Femur (tissue), 1 donor: Measurements from ENCODE around the gene MARCHF10.
"Not testable (repeated sequence)": the region's sequence is repeated elsewhere in the genome, so short reads cannot be mapped to it uniquely, and the experiment has no call there.

ENCODE experiments used
- DNase-seq: peaks from one replicate; pipeline ENCODE4 v3.0.0-alpha.2; 2017

The MARCHF10 gene

DNA sequence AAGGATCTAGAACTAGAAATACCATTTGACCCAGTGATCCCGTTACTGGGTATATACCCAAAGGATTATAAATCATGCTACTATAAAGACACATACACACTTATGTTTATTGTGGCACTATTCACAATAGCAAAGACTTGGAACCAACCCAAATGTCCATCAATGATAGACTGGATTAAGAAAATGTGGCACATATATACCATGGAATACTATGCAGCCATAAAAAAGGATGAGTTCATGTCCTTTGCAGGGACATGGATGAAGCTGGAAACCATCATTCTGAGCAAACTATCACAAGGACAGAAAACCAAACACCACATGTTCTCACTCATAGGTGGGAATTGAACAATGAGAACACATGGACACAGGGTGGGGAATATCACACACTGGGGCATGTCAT is 22.1 kb downstream of the MARCHF10 start:
- not testable (repeated sequence) for DNase-seq

DNA sequence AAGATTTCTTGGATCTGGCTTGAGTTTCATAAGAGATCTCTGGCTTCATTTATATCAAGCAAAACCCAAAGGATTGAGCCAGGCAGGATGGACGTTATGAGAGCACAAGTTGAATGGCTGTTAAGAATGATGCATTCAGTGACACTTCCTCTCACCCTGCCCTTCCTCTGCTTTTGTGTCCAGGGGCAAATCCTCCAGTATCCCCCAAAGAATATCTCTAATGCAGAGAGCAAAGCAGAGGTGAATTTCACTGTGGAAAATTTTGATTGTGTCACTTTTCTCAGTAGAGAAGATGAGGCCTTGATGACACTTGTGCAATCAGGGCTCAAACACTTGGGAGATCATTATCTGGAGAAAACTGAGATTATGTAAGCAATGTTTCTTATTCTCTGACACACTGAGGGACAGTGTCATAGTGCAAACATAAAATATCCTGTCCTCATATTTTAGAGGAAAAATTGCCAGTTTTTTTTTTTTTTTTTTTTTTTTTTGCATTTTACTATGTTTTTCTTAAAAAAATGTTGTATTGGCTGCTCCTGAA is 25.3 kb downstream of the MARCHF10 start:
- DNase-seq: no peak

DNA sequence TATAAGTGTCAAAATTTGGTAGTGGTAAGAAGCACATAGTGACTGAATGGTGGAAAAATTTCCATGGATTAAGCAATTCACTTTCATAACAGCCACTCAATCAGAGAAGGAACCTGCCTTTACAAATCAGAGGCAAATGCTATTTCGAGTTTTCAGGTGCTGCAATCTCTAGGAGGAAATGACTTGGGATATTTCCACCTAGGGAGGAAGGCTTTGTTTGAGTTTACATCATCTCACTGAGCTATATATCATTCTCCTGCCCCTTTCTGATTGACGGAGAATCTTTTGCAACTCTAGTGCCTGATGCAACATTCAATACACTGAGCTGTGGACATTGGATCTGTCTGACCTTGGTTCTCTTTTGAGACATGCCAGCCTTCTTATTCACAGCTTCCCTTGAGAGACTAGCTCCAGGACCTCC is 26.3 kb downstream of the MARCHF10 start:
- no peak for DNase-seq

DNA sequence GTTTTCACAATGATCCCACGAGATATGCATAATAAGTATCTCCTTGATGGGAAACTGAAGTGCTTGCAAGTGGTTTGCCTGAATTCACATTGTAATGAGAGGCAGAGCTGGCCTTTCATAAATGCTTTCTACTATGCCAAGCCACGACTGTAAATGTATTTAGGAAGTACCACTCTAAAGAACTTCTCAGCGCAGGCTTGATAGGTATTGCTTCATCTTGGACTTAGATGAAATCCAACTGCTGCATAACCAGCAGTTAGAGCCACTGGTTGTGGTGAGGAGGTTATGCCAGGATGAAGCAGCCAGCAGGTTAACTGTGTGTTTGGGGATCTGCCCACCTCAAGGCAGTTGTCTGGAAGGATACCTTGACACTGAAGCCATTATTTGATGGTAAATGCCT is 26.8 kb downstream of the MARCHF10 start:
- no peak for DNase-seq

DNA sequence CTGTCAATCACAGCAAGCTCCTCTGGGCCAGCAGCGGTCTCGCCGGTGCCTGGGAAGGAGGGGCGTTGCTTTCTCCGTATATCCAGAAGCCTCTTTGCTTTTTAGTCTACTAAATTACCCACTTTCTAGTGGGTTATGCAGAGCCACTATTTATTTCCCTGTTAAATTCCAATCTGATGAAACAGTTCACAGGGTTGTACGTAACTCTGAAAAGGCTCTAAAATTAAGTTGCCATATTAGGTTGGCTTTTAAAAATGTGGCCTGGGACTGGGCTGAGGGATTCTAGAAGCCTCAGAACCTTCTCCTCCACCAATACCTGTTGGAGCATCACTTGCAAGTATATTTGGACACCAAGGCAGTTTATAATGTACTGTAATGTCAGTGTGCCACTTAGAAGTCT is 27.2 kb downstream of the MARCHF10 start:
- no peak for DNase-seq

DNA sequence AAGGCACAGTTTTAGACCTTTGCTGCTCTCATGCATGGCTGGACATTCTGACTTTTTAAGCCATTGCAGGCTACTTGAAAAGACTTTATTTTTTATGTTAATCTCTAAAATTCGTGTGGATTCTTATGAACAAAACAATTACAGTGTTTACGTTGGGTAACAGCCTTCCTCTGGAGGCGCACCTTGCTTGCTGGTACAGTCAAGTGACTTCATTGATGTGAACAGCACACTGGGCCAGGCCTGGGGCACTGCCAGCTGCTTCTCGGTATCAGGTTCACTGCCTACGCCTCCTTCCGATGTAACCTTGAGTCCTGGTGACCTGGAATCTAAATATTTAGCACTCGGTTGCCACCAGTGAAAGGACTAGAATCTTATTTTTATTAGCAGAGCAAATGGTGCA is 27.8 kb downstream of the MARCHF10 start:
- DNase-seq: no peak

DNA sequence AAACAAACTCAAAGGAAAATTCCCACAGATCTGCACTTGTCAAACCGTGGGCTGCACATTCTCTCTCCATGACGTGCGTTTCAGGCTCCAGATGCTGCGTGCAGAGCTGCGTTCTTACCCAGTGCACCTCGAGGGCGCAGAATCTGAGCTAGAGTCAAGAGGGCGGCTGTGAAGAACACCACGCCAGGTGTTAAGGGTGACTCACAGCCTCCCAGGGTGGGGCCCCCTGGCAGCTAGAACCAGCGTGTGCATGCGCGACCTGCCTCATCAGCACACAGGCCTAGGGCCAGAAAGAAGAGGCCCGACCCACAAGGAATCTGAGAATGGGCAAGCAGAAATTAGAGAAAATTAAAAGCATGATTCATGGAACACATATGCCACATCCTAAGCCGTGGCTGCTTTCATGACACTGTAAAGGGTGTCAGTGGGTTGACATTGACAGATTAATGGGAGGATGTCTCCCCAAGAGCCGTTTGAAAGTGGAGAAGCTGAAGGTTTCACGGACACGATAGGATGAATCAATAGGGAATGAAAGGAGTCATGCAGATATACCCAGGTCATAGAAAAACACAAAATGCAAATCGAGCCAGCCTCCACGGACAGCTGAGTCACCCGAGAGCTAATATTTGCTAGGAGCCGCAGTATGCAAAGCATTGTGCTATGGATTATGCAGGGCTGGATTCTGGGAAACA is 29.0 kb downstream of the MARCHF10 start:
- DNase-seq: peak; percentile 58

DNA sequence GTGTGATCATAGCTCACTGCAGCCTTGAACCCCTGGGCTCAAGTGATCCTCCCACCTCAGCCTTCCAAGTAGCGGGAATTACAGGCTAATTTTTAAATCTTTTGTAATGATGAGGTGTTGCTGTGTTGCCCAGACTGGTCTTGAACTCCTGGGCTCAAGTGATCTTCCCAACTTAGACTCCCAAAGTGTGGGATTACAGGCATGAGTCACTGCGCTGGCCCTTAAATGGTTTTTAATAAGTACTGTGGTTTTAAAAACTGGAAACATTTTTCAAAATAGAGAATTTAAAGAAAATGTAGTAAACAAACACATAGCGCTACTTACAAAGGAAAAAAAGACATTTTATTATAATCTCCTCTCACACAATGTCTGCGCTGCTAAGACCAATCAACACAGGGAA is 32.2 kb downstream of the MARCHF10 start:
- no peak for DNase-seq

DNA sequence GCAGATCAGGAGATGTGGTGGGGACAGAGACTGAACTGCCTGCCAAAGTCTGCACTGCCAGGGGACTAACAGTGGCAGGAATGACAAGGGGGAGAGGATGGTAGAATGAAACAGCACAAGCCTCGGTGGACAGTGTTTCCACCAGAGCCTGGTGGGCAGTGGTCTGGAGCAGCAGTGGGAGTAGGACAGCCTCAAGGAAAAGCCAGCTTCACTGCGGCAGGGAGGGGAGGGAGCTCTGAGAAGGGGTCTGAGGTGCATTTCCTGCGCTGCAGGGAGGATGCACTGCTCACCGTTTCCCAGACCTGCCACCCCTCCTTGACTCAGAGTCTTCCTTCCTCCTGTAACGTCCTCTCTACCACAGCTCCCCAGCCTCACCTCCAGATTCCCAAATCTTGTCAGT is 33.8 kb downstream of the MARCHF10 start:
- DNase-seq: no peak

DNA sequence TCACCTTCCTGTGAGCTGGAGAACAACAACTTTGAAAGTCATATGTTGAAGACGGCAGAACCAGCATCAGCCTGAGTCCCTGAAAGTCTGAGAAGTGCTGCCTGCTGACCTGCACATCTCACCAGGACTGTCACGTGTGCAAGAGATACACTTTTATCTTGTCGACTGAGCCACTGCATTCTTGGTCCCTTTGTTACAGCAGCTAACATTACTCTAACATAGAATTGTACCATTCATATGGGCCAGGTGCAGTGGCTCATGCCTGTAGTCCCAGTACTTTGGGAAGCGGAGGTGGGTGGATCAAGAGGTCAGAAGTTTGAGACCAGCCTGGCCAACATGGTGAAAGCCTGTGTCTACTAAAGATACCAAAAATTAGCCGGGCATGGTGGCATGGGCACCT is 40.1 kb downstream of the MARCHF10 start:
- no peak for DNase-seq

DNA sequence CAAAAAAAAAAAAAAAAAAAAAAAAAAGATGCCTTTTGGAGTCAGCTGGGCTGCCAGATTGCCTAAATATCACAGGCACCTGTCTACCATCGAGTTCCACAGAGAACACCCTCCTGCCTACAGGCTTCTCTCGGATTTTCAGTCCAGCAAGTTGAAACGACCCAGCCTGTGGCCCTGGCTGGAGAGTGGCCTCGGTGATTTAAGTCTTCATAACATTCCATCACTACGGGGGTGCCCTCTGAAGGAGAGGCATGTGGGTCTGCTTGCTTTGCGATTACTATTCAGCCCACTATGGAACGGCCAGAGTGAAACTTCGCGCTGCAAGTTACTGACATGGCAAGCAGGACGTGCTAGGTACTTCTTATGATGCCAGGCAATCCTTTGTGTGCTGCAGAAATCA is 42.8 kb downstream of the MARCHF10 start:
- DNase-seq: no peak

DNA sequence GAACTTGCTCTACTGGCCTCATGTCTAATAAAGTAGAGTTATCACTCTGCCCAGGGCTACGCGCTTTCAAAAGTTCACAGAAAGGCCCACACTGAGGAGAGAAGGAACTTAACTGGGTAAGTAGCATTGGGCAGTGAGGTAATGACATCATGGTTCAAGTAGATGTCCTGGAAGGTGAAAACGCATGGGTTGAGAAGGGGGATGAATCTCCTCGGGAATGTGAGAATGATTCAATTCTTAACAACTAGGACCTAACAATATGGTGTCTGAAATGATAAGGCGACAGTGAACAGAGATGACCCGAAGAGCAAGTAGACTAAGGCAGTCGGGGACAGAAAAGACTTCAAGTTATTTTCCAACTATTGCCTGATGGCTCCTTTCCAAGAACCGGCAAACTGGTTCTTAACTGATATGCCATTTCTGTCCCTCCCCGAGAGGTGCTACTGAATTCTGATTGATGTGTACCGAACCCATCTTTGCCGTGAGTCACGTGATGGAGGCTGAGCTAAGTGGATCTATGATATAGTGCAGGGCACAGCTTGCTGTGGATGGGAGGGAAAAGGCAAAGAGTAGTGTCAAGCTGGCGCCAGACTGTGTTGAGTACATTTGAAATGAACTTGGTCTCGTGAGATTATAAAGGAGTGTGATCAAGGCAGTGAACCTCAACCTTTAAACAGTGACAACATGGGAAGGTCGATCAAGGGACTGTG is 44.1 kb downstream of the MARCHF10 start:
- no peak for DNase-seq

DNA sequence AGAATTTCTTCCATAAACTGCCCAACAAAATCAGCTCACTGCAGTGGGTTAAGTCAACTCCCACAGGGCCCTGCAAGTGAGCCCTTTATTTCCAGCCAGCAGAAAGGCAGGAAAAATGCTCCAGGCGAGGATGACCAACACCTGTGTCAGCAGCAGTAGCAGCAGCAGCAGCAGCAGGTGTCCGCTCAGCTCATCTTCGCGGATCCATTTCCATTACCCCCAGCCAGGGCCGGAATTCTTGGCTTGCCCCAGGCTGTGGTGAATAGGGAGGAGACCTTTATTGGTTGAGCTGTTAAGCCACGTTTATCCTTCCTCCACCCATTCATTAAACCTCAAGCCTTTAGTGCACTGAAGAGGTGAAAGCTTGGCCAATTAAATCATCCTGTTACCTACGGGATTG is 46.2 kb downstream of the MARCHF10 start:
- no peak for DNase-seq

DNA sequence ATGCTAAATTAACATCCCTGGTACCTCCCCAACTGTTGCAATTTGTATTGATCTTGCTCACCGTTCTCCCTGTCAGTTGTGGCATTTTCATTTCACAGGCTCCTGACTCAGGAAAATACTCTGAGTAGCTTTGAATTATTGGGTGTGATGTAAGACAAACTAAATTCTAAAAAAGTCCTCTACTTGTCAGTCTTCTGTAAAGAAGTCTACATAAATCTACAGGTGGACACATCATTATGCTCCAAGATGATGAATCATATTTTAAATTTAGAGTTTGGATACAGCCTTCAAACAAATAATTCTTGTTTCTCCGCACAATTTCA is 47.2 kb downstream of the MARCHF10 start:
- no peak for DNase-seq

DNA sequence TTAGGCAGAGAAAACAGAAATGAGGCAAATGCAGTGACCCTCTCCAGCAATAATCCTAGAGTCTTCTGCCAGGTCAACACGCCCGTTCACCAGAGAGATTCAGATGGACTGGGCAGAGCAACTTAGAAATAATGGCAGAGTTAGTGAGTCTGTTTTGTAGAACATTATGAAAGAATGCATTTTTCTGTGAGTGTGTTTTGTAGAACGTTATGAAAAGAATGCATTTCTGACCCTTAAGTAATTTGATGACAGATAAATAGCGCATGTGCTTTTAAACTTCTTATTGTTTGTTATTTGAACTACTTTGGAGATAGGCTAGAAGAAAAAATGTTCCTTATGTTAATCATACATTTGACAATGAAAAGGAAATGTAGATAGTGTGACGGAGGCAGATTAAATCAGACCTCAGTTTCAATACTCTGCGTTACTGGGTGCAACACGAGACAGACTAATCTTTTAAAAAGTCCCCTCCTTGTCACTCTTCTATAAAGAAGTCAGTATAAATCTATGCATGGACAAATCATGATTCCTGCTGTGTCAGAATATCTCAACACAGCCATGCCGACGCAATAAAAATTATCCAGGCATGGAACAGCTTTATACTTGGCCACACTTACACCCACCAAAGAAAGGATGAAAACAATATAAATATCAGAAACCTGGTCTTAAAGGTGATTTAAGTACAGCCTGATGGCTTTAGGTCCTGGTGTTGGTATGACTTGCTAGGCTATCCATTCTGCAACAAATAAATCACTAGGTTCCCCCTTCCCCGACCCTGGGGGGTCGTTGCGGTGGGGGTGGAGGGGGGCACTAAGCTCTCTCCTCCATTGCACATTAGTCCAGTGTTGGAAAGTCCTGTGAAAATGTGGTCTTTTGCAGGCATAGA is 47.8 kb downstream of the MARCHF10 start:
- DNase-seq: no peak

DNA sequence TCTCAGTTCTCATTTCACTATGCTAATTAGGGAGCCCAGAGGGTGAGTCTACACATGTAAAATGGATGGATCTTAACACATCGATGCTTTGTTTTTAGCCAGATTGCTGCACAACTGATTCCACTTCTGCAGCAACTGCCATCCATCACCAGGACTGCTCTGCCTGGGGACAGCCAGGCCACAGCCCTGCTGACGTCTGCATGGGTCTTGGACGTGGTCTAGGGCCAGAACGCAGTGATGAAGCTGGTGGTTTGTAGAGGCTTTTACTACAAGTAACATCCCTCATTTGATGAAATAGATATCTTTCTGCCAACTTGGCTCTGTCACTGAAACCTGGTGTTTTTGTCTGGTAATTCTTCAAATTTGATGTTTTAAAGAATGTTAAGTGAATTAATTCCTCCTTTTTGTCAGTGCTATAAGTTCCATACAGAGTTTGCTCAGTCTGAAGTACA is 50.6 kb downstream of the MARCHF10 start:
- DNase-seq: peak; percentile 47

DNA sequence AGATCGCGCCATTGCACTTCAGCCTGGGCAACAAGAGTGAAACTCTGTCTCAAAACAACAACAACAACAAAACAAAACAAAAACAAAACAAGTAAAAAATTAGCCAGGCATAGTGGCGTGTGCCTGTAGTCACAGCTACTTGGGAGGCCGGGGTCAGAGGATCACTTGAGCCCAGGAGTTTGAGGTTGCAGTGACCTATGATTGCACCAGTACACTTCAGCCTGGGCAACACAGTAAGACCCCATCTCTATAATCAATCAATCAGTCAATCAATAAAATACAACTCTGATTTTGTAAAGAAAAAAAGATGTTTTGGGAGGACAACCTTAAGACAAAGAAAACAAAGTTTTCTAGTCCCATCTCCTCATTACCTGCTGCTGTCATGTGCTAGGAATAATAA is 51.9 kb downstream of the MARCHF10 start:
- no peak for DNase-seq

DNA sequence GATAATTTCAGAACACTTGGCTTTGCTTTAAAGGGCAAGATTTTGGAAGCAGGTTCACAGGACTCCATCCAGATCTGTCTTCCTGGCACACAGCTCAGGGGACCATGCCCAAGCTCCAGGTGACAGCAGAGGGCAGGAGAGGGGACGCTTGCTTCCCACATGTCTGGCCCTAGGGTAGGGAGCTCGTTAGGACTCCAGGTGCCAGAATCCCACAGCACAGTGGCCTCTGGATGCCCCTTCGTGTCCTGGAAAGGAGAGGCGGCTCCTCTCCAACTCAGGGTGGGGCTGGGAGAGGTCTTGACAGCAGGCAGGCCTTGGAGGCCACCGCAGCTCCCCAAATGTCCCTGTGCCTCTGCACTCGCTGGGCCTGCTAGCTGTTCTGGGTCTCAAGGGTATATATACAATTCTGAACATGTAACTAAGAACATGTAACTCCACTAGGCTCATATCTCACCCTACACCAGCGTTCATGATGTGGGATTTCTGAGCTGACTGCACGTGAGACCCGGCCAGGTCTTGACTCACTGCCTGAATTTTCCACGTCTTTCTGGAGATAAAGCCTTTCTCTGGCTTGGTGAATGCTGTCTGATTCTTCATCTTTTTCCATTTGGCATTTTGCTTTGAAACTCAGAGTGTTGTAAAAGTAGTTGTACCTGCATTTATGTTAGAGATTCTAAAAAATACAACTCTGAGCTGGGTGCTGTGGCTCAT is 52.8 kb downstream of the MARCHF10 start:
- peak; percentile 55 for DNase-seq

DNA sequence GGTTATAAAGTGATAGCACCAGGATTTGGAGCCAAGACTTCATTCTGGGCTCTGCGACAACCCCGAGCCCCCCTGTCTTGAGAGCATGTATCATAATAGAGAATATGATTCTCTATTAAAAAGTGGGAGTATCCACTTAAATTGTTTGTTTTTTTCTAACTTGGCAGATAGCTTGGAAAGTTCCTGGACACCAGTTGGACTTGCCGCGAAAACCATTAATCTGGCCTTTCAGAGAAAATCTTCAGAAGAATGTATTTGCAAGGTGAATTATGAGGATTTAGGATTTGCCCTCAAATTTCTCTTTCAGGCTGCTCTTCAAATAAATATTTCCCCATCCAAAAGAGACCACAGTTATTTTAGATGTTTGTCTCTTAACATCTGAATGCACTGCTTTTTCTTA is 53.5 kb downstream of the MARCHF10 start:
- DNase-seq: peak; percentile 42

DNA sequence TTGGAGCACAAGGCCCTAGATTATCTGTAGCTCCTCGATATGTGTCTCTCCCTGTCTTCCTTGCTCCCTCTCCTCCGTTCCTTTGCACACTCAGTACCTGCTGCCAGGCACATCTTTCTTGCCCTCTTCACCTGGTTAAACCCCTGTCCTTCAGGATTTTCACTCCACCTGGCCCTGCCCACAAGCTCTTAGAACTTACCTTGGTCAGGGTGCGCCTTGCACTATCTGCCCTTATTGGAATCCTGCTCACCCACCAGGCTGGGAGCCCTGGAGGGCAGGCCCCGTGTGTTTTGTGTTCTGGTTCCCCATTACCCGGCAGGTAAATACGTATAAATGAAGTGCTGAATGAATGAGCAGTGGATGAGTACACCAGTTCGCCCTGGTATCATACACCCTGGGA is 54.6 kb downstream of the MARCHF10 start:
- no peak for DNase-seq

DNA sequence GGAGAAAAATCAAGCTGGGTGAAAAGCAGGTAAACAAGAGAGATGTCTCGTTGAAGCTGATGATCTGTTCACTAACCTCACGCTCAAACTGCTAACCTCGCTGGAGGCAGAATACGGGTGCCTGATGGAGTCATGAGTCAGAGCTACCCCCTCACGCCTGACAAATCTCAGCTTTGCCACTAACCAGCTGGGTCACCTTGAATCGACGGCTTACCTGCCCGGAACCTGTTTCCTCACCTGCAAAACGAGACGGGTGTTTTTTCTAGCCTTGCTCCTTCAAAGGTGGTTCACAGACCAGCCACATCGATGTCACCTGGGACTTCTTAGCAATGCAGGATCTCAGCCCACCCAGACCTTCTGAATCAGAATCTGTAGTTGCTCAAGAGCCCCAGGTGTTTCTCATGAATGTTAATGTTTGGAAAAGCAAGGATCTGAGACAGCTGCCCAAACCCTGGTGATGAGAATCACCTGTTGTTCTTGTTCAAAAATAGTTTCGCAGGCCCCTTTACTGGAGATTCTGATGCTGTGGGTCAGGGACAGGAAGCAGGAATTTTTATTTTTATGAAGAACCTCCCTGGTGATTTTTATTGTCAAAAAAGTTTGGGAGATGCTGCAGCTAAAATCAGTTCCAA is 56.9 kb downstream of the MARCHF10 start:
- no peak for DNase-seq

DNA sequence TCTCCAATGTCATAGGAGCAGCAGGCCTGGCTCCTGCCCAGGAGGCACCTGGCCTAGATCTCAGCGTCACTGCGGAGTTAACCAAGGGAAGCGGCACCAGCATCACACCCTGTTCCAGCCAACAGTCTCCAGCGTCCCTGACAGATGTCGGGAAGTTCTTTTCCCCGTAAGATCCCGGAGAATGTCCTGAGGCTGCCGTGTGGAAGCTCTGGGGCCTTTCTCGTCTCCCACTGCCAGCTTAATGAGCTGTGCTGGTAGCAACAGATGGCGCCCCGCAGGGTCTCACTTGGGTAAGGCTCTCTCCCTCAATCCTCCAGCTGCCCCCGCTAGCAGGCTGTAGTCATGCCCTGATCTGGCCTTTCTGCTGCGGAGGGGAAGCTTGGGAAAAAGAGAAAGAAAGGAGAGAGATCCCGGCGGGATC is 57.5 kb downstream of the MARCHF10 start:
- DNase-seq: peak; percentile 51
